HEK293 (cell line): ENCODE results near the gene CTPS1.

Experiments used
- CTCF ChIA-PET: fragments of 350-600 bp; formaldehyde crosslinking; extraction: SDS; loops from one replicate; lab custom pipeline; 2021; ENCODE audit warnings: antibody characterized with exemption; lab: Yijun Ruan, JAX
- POLR2A ChIA-PET: fragments of 300-600 bp; formaldehyde crosslinking; extraction: SDS; loops from one replicate; lab custom pipeline; 2020; ENCODE audit warnings: antibody characterized with exemption, inconsistent platforms; lab: Yijun Ruan, JAX
- H3K27ac ChIP-seq: fragments of 200-500 bp; sonication (Bioruptor generic); 2 replicates; pipeline ENCODE4 v1.5.1; 2014; ENCODE audit warnings: low read depth, low read length, control low read depth, inconsistent platforms; ENCODE audit errors: extremely low read depth
- H3K36me3 ChIP-seq, 2 experiments: fragments of 200-500 bp in 1 of 2; sonication (Bioruptor generic) in 1 of 2; 1 replicate in 1 of 2; 2 replicates in 1 of 2; pipeline ENCODE4 v1.5.1; 2014 to 2017; ENCODE audit warnings: inconsistent platforms in 2 of 2, low read length in 2 of 2; ENCODE audit not compliant: control insufficient read depth in 2 of 2, insufficient read depth in 1 of 2
- H3K4me1 ChIP-seq: fragments of 200-500 bp; sonication (Bioruptor generic); 2 replicates; pipeline ENCODE4 v1.5.1; 2014; ENCODE audit warnings: mild to moderate bottlenecking, low read length, inconsistent platforms; ENCODE audit not compliant: control insufficient read depth, insufficient read depth
- H3K4me3 ChIP-seq: 2 replicates; pipeline ENCODE4 v1.5.1; 2011; ENCODE audit warnings: low read depth, mild to moderate bottlenecking, control low read depth, low read length, moderate library complexity
- H3K9me3 ChIP-seq: fragments of 200-500 bp; sonication (Bioruptor generic); 2 replicates; pipeline ENCODE4 v1.5.1; 2014; ENCODE audit warnings: low read depth, low read length, inconsistent platforms; ENCODE audit not compliant: control insufficient read depth, insufficient read depth
- GLI4 ChIP-seq: fragments of 450-650 bp; formaldehyde crosslinking; IDR thresholded peaks from 2 replicates; pipeline ENCODE4 v1.5.1; 2016; ENCODE audit warnings: missing biosample characterization, missing genetic modification characterization
- SCRT2 ChIP-seq: fragments of 450-650 bp; formaldehyde crosslinking; IDR thresholded peaks from 2 replicates; pipeline ENCODE4 v1.5.1; 2016; ENCODE audit warnings: missing biosample characterization, missing genetic modification characterization
- SP7 ChIP-seq: fragments of 450-650 bp; formaldehyde crosslinking; IDR thresholded peaks from 2 replicates; pipeline ENCODE4 v1.5.1; 2016; ENCODE audit warnings: missing biosample characterization, missing genetic modification characterization
- ZFP3 ChIP-seq: fragments of 450-650 bp; formaldehyde crosslinking; IDR thresholded peaks from 2 replicates; pipeline ENCODE4 v1.5.1; 2016; ENCODE audit warnings: low read depth, missing biosample characterization, missing genetic modification characterization
- ZNF146 ChIP-seq: fragments of 450-650 bp; formaldehyde crosslinking; IDR thresholded peaks from 2 replicates; pipeline ENCODE4 v1.5.1; 2016; ENCODE audit warnings: missing biosample characterization, missing genetic modification characterization
- ZNF24 ChIP-seq: fragments of 450-650 bp; formaldehyde crosslinking; IDR thresholded peaks from 2 replicates; pipeline ENCODE4 v1.5.1; 2016; ENCODE audit warnings: missing biosample characterization, missing genetic modification characterization
- ZNF292 ChIP-seq: fragments of 450-650 bp; formaldehyde crosslinking; IDR thresholded peaks from 2 replicates; pipeline ENCODE4 v1.5.1; 2016; ENCODE audit warnings: low read depth, missing biosample characterization, missing genetic modification characterization, borderline replicate concordance
- ZNF423 ChIP-seq: fragments of 450-650 bp; formaldehyde crosslinking; IDR thresholded peaks from 2 replicates; pipeline ENCODE4 v1.5.1; 2016; ENCODE audit warnings: missing biosample characterization, missing genetic modification characterization
- ZNF48 ChIP-seq: fragments of 450-650 bp; formaldehyde crosslinking; IDR thresholded peaks from 2 replicates; pipeline ENCODE4 v1.5.1; 2016; ENCODE audit warnings: missing biosample characterization, missing genetic modification characterization
- ZNF600 ChIP-seq: fragments of 450-650 bp; formaldehyde crosslinking; IDR thresholded peaks from 2 replicates; pipeline ENCODE4 v1.5.1; 2016; ENCODE audit warnings: missing biosample characterization, missing genetic modification characterization
- ZNF777 ChIP-seq: fragments of 450-650 bp; formaldehyde crosslinking; IDR thresholded peaks from 2 replicates; pipeline ENCODE4 v1.5.1; 2017; ENCODE audit warnings: missing biosample characterization, missing genetic modification characterization, borderline replicate concordance
- ZNF792 ChIP-seq: fragments of 450-650 bp; formaldehyde crosslinking; IDR thresholded peaks from 2 replicates; pipeline ENCODE4 v1.5.1; 2016; ENCODE audit warnings: missing biosample characterization, missing genetic modification characterization
- TF ChIP-seq, protein P1 (sequence below): fragments of 450-650 bp; formaldehyde crosslinking; IDR thresholded peaks from 2 replicates; pipeline ENCODE4 v1.5.1; 2016; ENCODE audit warnings: missing biosample characterization, missing genetic modification characterization
- TF ChIP-seq, protein P2 (sequence below): fragments of 450-650 bp; formaldehyde crosslinking; IDR thresholded peaks from 2 replicates; pipeline ENCODE4 v1.5.1; 2017; ENCODE audit warnings: missing biosample characterization, missing genetic modification characterization
- TF ChIP-seq, protein P3 (sequence below): fragments of 450-650 bp; formaldehyde crosslinking; optimal IDR thresholded peaks from 2 replicates; pipeline ENCODE3; 2016; ENCODE audit warnings: missing biosample characterization, mild to moderate bottlenecking, missing genetic modification characterization
- TF ChIP-seq, protein P4 (sequence below): fragments of 450-650 bp; formaldehyde crosslinking; conservative IDR thresholded peaks from 2 replicates; pipeline ENCODE4 v1.5.1; 2016; ENCODE audit warnings: low read depth, missing biosample characterization, missing genetic modification characterization
- TF ChIP-seq, protein P5 (sequence below): fragments of 450-650 bp; formaldehyde crosslinking; IDR thresholded peaks from 2 replicates; pipeline ENCODE4 v1.5.1; 2016; ENCODE audit warnings: missing biosample characterization, missing genetic modification characterization

Gene CTPS1

DNA sequence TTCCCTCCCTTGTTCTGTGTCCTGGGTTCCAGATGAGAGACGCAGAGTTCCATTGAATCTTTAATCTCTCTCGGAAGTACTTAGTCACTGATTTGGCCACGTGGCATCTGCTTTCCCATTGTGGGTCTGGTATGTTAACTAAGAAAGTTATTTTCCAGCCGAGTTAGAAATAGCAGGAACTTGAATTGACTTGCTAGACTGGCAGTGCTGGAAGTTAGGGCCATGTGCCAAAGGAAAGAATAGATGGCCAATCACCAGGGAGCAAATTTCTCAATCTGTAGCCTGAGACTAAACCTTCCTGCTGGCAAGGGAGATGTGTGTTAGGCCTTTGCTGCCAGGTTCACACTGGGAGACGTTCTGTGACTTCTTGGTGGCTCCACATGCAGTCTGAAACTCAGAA lies 66.2 kb downstream of the CTPS1 start (continued):
- TF ChIP-seq, protein P1, sequence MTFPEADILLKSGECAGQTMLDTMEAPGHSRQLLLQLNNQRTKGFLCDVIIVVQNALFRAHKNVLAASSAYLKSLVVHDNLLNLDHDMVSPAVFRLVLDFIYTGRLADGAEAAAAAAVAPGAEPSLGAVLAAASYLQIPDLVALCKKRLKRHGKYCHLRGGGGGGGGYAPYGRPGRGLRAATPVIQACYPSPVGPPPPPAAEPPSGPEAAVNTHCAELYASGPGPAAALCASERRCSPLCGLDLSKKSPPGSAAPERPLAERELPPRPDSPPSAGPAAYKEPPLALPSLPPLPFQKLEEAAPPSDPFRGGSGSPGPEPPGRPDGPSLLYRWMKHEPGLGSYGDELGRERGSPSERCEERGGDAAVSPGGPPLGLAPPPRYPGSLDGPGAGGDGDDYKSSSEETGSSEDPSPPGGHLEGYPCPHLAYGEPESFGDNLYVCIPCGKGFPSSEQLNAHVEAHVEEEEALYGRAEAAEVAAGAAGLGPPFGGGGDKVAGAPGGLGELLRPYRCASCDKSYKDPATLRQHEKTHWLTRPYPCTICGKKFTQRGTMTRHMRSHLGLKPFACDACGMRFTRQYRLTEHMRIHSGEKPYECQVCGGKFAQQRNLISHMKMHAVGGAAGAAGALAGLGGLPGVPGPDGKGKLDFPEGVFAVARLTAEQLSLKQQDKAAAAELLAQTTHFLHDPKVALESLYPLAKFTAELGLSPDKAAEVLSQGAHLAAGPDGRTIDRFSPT = no peak
- no peak for TF ChIP-seq SP7 (tag by site-specific recombination)
- no peak for TF ChIP-seq ZNF777 (tag by site-specific recombination)
- TF ChIP-seq, protein P2, sequence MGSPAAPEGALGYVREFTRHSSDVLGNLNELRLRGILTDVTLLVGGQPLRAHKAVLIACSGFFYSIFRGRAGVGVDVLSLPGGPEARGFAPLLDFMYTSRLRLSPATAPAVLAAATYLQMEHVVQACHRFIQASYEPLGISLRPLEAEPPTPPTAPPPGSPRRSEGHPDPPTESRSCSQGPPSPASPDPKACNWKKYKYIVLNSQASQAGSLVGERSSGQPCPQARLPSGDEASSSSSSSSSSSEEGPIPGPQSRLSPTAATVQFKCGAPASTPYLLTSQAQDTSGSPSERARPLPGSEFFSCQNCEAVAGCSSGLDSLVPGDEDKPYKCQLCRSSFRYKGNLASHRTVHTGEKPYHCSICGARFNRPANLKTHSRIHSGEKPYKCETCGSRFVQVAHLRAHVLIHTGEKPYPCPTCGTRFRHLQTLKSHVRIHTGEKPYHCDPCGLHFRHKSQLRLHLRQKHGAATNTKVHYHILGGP (tag by site-specific recombination) = no peak
- no peak for TF ChIP-seq ZFP3 (tag by site-specific recombination)
- no peak for TF ChIP-seq GLI4 (tag by site-specific recombination)
- no peak for TF ChIP-seq ZNF292 (tag by site-specific recombination)
- TF ChIP-seq ZNF792 (tag by site-specific recombination) = no peak

DNA sequence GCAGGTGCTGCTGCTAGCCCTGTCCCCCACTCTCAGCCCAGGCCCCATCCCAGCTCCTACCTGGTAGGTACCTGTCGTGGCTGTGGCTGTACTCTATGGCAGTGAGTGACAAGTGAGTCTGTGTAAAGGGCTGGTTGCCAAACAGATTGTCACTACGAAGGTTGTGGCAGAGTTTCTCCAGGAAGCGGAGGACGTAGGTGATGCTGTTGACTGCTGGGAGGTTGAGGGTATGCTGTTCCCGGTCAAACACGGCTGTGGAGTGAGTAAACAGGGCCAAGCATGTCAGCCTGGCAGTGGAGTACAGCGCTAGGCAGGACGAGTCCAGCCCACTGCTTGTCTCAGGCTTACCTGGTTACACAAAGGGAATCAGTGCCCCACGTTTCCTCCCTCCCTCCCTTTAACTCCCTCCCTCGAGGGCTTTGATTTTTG lies 66.9 kb downstream of the CTPS1 start:
- TF ChIP-seq SCRT2 (tag by site-specific recombination) (no peak), ZNF600 (no peak), ZNF48 (tag by site-specific recombination) (no peak), ZNF24 (no peak), ZNF423 (tag by site-specific recombination) (no peak), ZNF146 (tag by site-specific recombination) (no peak)
- TF ChIP-seq, protein P3, sequence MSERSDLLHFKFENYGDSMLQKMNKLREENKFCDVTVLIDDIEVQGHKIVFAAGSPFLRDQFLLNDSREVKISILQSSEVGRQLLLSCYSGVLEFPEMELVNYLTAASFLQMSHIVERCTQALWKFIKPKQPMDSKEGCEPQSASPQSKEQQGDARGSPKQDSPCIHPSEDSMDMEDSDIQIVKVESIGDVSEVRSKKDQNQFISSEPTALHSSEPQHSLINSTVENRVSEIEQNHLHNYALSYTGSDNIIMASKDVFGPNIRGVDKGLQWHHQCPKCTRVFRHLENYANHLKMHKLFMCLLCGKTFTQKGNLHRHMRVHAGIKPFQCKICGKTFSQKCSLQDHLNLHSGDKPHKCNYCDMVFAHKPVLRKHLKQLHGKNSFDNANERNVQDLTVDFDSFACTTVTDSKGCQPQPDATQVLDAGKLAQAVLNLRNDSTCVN (tag by site-specific recombination) = no peak
- TF ChIP-seq, protein P4, sequence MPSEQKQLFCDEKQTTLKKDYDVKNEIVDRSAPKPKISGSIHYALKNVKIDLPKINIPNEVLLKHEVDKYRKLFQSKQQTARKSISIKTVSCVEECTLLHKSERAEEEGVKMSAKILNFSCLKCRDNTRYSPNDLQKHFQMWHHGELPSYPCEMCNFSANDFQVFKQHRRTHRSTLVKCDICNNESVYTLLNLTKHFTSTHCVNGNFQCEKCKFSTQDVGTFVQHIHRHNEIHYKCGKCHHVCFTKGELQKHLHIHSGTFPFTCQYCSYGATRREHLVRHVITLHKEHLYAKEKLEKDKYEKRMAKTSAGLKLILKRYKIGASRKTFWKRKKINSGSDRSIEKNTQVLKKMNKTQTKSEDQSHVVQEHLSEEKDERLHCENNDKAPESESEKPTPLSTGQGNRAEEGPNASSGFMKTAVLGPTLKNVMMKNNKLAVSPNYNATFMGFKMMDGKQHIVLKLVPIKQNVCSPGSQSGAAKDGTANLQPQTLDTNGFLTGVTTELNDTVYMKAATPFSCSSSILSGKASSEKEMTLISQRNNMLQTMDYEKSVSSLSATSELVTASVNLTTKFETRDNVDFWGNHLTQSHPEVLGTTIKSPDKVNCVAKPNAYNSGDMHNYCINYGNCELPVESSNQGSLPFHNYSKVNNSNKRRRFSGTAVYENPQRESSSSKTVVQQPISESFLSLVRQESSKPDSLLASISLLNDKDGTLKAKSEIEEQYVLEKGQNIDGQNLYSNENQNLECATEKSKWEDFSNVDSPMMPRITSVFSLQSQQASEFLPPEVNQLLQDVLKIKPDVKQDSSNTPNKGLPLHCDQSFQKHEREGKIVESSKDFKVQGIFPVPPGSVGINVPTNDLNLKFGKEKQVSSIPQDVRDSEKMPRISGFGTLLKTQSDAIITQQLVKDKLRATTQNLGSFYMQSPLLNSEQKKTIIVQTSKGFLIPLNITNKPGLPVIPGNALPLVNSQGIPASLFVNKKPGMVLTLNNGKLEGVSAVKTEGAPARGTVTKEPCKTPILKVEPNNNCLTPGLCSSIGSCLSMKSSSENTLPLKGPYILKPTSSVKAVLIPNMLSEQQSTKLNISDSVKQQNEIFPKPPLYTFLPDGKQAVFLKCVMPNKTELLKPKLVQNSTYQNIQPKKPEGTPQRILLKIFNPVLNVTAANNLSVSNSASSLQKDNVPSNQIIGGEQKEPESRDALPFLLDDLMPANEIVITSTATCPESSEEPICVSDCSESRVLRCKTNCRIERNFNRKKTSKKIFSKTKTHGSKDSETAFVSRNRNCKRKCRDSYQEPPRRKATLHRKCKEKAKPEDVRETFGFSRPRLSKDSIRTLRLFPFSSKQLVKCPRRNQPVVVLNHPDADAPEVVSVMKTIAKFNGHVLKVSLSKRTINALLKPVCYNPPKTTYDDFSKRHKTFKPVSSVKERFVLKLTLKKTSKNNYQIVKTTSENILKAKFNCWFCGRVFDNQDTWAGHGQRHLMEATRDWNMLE (tag by site-specific recombination) = no peak
- TF ChIP-seq, protein P5, sequence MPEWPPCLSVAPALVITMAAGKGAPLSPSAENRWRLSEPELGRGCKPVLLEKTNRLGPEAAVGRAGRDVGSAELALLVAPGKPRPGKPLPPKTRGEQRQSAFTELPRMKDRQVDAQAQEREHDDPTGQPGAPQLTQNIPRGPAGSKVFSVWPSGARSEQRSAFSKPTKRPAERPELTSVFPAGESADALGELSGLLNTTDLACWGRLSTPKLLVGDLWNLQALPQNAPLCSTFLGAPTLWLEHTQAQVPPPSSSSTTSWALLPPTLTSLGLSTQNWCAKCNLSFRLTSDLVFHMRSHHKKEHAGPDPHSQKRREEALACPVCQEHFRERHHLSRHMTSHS = no peak
- no peak overlapping the region for H3K27ac ChIP-seq
- H3K36me3 ChIP-seq = peaks cover 4 to 77% of the 10 kb centered on the region in 2 experiments

More for the DNA sequence above, 66.9 kb downstream of the CTPS1 start:
- Histone ChIP-seq H3K4me1 (no peaks in the 10 kb centered on the region), H3K9me3 (no peaks in the 10 kb centered on the region), H3K4me3 (no peak overlapping the region)
- ChIA-PET POLR2A (no interaction called here), CTCF (no interaction called here)
